ENCODE measurements around the gene ALKAL2.
"Not testable (repeated sequence)": the region's sequence is repeated elsewhere in the genome, so short reads cannot be mapped to it uniquely, and the experiment has no call there.

Gene ALKAL2

GRCh38 chr2:287911-288757 is at the start of gene ALKAL2:
ALKAL2 (minus strand) TSS chr2:288091; CDS start chr2:287835, 256 bp downstream.
- no peak for DNase-seq

- not testable (repeated sequence) for DNase-seq
Measured at GRCh38 chr2:336949-337348, 49.1 kb upstream of the ALKAL2 start.

- no peak for DNase-seq
Measured at GRCh38 chr2:336360-336759, 48.5 kb upstream of the ALKAL2 start.

GRCh38 chr2:332592-332991 is 44.7 kb upstream of the ALKAL2 start:
- DNase-seq = no peak

GRCh38 chr2:328761-329160 is 40.9 kb upstream of the ALKAL2 start:
- DNase-seq = no peak

- DNase-seq = no peak
Measured at GRCh38 chr2:323035-323434, 35.1 kb upstream of the ALKAL2 start.

GRCh38 chr2:322326-322725 is 34.4 kb upstream of the ALKAL2 start:
- no peak for DNase-seq

- peak; percentile 20 for DNase-seq
Measured at GRCh38 chr2:320561-320960, 32.7 kb upstream of the ALKAL2 start.

- no peak for DNase-seq
Measured at GRCh38 chr2:319059-319600, 31.2 kb upstream of the ALKAL2 start.

- DNase-seq = peak; percentile 77
Measured at GRCh38 chr2:317501-318424, 29.9 kb upstream of the ALKAL2 start.

GRCh38 chr2:316381-316780 is 28.5 kb upstream of the ALKAL2 start:
- DNase-seq = no peak

- not testable (repeated sequence) for DNase-seq
Measured at GRCh38 chr2:315925-316324, 28.0 kb upstream of the ALKAL2 start.

GRCh38 chr2:314561-315336 is 26.9 kb upstream of the ALKAL2 start:
- no peak for DNase-seq

- DNase-seq = no peak
Measured at GRCh38 chr2:313991-314390, 26.1 kb upstream of the ALKAL2 start.

GRCh38 chr2:310994-311393 is 23.1 kb upstream of the ALKAL2 start:
- DNase-seq = no peak

- DNase-seq = no peak
Measured at GRCh38 chr2:309954-310510, 22.1 kb upstream of the ALKAL2 start.

- DNase-seq = no peak
Measured at GRCh38 chr2:309148-309953, 21.5 kb upstream of the ALKAL2 start.

- DNase-seq = no peak
Measured at GRCh38 chr2:305366-305765, 17.5 kb upstream of the ALKAL2 start.

GRCh38 chr2:296354-296753 is 8.5 kb upstream of the ALKAL2 start:
- DNase-seq = no peak

- DNase-seq = no peak
Measured at GRCh38 chr2:295090-295489, 7.2 kb upstream of the ALKAL2 start.

- DNase-seq = peak; percentile 43
Measured at GRCh38 chr2:290090-290722, 2.3 kb upstream of the ALKAL2 start.

Measured in activated CD4-positive, alpha-beta T cell treated with anti-CD3 and anti-CD28 coated beads, Interleukin-2, Interleukin-6, amounts not matched to agents 100 ng/mL and 50 ng/mL, durations not matched to agents 16 hours and 8 hours (primary cell).